NCI-H510A treated with DMSO at 0.1 percent for 48 hours (cell line): ENCODE measurements around the gene GAL3ST3.
"Not testable (repeated sequence)": the region's sequence is repeated elsewhere in the genome, so short reads cannot be mapped to it uniquely, and the experiment has no call there.

Experiments
- DNase-seq: peaks from one replicate; lab custom pipeline; 2025; lab: John Stamatoyannopoulos, UW

Gene GAL3ST3

DNA sequence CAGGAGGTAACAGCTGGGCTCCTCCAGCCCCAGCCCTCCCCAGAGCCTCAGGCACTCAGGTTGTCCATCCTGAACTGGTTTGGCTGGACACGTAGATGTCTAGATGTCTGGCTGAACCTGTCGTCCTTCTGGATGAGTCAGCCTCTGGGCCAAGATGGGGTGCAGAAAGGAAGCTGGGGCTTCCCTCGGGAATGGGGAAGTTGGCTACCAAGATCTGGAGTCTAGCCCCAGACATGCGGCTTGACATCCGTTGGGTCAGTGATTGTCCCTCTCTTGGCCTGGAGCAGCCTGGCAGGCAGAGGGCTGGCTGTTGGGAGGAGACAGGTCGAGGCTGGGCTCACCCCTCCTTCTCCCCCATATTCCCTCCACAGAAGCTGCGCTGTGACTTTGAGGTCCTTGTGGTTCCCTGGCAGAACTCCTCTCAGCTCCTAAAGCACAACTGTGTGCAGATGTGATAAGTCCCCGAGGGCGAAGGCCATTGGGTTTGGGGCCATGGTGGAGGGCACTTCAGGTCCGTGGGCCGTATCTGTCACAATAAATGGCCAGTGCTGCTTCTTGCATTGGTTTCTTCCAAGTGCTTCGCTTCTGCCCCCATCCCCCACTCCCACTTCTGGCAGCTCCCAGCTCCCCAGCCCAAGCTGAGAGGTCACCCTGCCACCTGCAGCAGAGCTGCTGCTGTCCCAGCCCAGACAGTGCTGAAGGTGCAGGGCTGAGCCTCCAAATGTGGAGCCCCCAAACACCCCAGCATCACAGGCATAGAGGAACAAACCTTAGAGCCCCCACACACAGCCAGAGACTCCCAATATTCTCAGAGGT is 35.8 kb downstream of the GAL3ST3 start:
- DNase-seq = no peak

GRCh38 chr11:66012371-66012945 is 36.5 kb downstream of the GAL3ST3 start:
- DNase-seq = no peak

DNA sequence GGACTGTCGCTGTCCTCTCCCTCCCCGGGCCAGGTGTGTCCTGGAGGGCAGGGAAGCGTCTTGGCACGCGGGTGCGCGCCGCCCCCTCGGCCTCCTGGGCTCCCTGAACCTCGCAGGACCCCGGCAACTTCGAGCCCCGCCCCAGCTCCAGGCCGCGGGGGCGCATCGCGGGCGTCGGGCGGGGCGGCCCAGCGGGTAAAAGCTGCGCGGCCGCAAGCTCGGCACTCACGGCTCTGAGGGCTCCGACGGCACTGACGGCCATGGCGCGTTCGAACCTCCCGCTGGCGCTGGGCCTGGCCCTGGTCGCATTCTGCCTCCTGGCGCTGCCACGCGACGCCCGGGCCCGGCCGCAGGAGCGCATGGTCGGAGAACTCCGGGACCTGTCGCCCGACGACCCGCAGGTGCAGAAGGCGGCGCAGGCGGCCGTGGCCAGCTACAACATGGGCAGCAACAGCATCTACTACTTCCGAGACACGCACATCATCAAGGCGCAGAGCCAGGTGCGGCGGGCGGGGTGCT is 37.1 kb downstream of the GAL3ST3 start, which contains the start of gene CST6:
Gene CST6 (plus strand): TSS at position 224 of the 519 bp plus-strand sequence. CDS start 37 bp downstream, at position 261.
- DNase-seq = no peak

- DNase-seq = no peak
Measured at GRCh38 chr11:66011239-66011784, 37.6 kb downstream of the GAL3ST3 start.

DNA sequence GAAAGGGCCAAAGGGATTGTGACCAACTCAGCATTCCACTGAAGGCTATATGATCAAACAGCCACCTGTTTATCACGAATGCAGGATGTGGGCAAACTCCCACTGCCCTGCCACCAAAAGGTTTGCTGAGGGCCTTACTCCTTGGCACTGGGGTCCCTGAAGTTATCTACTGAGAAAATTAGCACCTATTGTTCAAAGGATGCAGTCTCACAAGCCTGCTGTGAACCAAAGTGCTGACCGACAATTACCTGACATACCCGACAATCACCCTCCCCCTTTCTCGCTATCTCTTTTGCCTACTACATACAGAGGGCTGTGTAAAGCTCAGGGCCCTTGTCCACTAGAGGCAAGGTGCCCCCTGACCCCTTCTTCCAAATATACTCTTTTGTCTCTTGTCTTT is 38.9 kb downstream of the GAL3ST3 start:
- not testable (repeated sequence) for DNase-seq

DNA sequence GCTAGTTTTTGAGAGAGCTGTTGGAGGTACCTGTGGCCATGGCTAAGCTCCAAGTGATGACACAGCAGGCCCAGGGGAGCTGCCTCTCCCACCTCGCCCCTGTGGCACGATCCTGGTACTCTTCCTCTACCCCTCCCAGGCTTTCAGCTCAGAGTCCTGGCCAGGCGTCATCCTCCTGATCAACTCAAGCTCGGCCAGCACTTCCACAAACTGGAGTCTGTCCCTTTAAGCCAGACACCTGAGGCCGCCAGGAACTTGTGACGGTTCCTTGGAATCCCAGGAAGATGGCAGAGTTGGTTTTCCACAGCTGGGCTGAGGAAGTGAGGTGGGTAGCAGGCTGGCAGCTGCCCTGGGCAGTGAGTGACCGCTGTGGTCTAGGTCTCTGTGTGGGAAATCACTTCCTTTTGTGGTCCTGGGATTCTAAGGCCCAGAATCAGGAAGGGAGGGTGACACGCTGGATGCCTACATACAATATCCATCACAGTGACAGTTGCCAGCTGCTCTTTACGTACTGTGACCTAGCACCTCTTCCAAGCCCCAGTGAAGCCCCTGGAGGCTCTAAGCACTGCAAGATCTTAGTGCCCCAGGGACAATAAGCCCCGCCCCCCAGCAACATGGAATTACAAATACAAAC is 40.4 kb downstream of the GAL3ST3 start:
- no peak for DNase-seq

DNA sequence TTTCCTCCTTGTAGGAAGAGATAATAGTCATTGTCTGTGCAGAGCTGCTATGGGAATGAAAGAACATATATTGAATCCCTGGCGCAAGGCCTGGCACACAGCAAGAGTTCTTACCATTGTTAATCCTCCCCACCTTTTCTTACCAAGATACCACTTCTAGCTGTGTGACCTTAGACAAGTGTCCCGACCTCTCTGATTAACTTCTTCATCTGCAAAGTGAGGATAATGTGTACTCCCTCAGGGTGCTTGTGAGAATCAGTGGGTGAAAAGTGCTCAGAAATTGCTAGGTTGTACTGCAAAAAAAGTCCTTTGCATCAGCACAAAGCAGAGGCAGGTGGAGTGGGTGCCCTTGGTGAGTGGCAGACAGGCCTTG is 40.9 kb downstream of the GAL3ST3 start:
- no peak for DNase-seq

- no peak for DNase-seq
Measured at GRCh38 chr11:66007201-66007634, 41.7 kb downstream of the GAL3ST3 start.

DNA sequence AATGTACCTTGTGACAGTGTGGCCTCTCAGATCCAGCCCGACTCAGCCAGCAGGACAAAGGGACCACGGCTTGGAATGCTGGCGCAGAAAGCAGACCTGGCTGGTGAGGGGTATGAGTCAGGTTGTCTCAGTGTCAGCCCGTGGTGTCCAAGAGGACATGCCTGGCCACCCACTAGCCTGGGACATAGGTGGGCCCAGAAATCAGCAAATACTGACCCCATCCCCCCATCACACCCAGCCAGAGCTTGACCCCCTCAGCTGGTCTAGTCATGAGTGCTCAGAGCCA is 42.1 kb downstream of the GAL3ST3 start:
- DNase-seq = no peak

DNA sequence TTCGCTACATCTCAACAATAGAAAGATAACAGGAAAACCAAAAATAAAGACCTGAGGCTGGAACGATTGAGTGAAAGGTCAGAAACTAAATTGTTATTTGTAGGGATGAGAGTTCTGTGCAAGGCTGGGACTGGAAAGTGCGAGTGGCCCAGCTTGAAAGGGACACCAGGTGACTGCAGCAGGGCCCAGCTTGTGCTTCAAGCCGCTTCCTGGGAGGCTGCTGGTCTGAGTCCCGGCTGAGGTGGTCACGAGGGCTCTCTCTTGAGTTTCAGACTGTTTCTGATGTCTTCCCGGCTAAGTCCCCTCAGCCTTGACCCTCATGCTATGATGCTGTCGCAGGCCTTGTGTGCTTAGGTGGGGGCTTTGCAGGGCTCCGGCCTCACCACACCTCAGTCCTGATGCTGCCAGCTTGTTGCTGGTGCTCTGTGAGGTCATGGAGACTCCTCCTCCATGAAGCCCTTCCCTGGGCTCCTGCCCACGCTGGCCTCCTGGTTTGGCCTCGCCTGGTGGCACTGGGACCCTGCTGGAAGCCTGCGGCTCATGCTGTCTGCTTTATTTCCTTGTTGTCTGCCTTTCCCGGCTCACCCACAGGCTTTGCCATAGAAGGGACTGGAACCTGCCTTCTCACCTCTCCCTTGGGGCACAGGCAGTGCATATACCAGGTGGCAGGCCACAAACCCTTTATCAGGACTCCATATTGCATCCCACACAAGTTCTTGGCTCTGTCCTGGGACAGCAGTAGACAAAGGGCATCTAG is 42.6 kb downstream of the GAL3ST3 start:
- no peak for DNase-seq

- no peak for DNase-seq
Measured at GRCh38 chr11:66004186-66004585, 44.8 kb downstream of the GAL3ST3 start.

- no peak for DNase-seq
Measured at GRCh38 chr11:66003291-66003690, 45.7 kb downstream of the GAL3ST3 start.

- no peak for DNase-seq
Measured at GRCh38 chr11:66002648-66003225, 46.2 kb downstream of the GAL3ST3 start.

DNA sequence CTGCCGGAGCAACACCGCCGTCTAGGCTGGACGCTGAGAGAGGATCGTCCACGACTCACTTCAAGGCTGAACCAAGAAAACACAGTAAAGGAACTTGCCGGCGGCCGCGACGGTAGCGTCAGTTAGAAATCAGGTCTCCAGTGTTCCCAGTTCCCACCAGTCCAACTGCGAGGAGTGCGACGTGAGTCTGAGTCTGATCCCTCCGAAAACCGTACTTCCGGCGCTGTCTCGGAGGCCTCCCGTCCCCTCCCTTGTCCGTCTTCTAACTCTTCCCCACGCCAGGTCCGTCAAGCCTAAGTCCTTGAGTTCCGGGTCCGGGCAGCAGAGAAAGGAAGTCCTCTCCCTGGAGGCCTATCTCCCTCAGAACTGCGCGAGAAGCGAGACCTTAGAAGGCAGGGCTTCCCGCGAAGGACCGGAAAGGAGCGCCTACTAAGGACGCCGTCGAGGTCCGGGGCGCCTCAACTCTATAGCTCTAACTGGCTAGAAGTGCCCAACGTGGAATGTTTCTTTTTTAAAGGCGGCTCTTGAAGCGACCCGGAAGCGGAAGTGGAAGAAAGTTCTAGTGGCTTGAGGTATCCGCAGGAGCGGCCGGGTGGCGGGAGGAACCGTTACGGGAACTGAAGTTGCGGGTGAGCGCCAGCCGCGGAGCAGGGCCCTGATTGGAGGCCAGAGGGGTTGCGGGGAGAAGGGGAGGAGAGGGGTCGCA is 46.9 kb downstream of the GAL3ST3 start, which contains the start of the genes BANF1 and EIF1AD:
Gene BANF1 (plus strand): TSS at position 562 of the 706 bp plus-strand sequence. CDS start 748 bp downstream, outside the sequence.
Gene EIF1AD (minus strand): TSS at position 216 of the 706 bp plus-strand sequence. CDS start 1,768 bp downstream, outside the sequence.
- peak; percentile 95 for DNase-seq

DNA sequence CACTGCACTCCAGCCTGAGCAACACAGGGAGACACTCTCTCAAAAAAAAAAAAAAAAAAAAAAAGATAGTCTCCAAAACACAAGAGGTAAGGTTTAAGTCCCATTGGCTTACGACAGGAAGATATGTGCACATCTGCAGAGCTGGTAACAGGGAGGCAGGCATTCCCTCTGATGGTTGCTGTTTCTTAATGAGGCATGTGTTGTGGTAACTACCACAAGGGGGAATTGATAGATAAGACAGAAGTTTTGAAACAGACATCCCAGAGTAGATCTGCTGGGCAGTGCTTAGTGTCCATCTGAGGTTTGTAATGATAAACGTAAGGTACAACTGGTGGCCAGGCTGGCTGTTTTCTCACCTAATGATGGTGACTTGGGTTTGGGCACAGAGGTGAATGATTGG is 51.7 kb downstream of the GAL3ST3 start:
- no peak for DNase-seq

DNA sequence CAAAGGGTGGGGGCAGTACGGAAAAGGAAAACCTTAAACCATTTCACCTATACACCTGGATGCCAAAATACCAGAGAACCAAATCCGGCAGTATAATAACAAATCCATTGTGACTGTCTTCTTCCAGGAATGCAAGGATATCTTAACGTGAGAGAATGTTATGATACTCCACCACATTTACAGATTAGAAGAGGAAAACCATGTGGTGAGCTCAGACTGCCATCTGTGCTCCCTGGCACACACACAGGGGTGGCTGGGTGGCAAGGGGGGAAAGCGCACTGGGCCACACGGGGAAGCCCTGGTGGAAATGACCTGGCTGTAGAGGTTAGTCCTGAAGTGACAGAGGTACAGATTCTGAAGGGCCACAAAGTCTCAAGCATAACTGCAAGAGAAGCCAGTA is 56.9 kb downstream of the GAL3ST3 start:
- DNase-seq = no peak
